ENCODE results near the gene ST3GAL3.

The ST3GAL3 gene

DNA sequence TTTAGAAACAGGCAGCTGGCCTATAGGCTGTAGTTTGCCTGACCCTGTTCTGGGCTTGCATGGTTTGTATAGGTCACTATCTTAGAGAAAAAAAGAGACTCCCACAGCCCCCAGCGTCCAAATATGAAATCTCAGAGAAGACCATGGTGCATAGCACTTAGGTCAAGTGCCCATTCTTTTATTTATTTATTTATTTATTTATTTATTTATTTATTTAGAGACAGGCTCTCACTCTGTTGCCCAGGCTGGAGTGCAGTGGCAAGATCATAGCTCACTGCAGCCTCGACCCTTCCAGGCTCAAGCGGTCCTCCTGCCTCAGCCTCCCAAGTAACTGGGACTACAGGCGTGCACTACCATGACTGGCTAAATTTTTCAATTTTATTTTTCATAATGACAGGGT lies 175.4 kb downstream of the ST3GAL3 start:
- DNase-seq: no peak

- no peak for DNase-seq
Observed at GRCh38 chr1:43883321-43883720, 176.0 kb downstream of the ST3GAL3 start.

GRCh38 chr1:43885279-43885801 lies 178.0 kb downstream of the ST3GAL3 start:
- DNase-seq: no peak

DNA sequence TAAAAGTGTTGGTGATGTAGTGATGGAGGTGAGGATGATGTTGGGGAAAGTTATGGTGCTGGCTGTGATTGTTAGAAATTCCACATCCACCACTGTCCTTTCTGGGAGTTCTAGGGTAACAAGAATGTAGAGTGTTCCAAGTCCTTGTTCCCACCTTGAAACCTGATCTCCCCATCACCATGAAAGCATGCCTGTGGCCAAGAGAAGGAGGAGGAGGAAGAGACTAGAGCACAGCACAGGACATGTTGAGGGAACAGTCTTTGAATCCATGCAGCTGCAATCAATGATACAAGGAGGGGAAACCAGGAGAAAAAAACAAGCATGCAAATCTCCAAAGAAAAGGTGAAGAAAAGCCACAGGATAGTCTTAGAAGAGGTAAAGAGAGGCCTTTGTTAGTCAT lies 180.4 kb downstream of the ST3GAL3 start:
- no peak for DNase-seq

DNA sequence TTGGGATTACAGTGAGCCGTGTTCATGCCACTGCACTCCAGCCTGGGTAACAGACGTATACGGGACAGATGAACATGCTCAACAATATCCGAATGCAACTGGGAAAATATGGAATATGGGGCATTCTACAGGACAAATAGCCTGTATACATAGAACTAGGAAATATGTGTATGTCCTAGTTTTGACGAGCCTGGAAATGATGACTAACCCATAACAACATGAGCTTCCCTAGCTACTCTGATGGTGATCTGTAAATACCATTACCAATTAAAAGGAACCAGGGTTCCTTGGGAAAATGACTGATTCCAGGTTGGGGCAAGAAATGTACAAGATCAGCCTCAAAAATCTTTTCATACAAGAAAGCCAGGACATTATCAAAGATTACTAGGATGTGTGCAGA lies 183.5 kb downstream of the ST3GAL3 start:
- no peak for DNase-seq

- DNase-seq: no peak
Observed at GRCh38 chr1:43893006-43893405, 185.7 kb downstream of the ST3GAL3 start.

DNA sequence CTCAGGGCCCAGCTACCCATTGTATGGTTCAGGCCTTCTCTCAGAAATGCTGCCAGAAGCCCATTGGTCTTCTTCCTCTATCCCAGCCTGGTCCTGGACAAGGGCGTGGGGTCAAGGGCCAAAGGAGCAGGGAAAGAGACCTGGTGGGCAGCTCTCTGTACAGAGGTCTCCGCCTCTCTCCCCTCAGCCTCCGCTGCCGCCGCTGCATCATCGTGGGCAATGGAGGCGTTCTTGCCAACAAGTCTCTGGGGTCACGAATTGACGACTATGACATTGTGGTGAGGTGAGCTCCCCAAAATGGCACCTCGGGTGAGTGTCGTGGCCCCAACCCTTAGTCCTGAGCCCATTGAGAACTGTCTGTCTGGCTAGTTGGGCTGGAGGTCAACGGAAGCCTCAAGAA lies 191.6 kb downstream of the ST3GAL3 start:
- DNase-seq: no peak

DNA sequence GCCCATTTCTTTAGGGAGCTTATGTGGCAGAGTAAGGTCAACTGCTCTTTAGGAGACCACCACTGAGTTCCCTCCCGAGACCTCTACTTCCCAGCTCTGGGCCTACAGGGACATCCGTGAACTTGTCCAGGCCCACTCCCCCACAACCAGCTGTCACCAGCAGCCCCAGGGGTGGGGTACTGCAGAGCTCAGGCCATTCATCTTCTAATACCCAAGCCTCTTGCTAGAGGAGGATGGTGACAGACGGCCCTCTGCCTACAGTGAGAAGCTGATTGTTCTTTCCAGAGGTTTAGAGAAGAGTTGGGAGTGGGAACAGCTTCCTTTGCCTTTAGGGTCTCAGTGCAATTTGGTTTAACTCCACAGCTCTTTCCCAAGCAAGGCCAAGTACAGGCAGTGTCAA lies 193.1 kb downstream of the ST3GAL3 start:
- DNase-seq: no peak

DNA sequence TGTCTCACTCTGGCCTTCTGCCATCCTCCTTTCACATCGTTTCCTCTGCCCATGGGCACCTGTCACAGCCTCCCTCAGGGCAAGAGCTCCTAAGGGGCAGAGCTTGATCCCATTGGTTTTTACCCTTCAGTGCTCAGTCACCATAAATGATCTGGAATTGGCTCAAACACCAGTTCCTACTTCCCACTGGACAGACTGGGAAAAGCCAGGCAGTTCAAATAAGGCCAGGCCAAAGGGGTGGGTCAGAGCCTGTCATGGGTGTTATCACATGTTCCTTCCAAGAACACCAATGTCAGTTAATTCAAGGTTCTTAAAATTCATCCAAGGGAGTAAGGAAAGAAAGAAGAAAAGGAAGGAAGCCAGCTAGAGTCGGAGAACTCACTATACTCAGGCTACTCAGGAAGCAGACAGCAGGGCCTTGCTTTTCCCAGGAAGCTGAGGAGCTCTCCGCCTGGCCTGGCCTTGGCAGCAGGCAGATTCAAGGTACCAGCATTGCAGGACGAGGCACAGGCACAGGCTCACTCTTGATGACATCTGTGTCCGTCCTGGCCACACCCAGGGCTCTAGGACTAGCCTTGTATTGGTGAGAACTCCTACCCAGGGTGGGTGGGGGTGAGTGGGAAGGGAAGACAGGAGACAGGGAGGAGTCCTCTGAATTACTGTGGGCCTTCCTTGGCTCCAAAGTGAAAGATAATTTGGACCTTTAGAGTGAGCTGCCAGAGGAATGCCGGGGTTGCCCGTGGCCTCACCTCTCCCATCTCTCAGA lies 194.0 kb downstream of the ST3GAL3 start:
- DNase-seq: no peak

DNA sequence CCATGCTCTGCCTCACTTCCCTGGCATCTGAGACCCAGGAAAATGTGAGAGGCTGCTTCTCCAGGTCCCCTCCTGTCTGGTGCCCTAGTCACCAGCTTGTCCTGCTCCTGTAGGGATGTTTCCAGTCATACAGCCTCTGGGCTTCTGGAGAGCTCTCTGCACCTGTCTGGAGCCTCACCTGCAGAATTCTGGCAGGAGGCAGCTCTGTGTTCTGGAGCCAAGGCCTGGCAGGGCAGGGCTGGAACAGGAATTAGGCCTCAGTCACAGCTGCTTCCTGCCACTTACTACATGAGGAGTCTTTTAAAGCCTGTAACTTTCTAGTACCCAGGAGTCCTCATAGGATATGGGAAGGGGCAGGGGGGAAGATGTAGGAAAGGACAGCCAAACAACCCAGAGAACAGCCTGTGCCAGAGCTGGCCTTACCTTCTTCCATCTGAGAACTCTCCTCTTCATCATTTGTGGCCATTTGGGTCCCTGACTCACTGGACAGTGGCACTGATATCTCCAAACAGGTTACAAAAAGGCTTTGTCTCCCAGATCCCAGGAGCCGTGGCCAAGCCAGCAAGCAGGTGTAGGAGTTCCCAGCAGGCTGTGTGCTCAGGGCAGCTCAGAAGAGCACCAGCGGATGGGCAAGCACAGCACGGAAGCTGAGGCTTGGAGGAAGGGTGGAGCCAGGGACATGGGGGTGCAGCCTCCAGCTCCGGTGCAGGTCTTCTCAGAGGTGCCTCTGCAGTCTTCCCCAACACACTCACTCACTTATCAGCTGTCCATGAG lies 194.9 kb downstream of the ST3GAL3 start:
- DNase-seq: no peak

- no peak for DNase-seq
Observed at GRCh38 chr1:43904660-43905551, 197.6 kb downstream of the ST3GAL3 start.

DNA sequence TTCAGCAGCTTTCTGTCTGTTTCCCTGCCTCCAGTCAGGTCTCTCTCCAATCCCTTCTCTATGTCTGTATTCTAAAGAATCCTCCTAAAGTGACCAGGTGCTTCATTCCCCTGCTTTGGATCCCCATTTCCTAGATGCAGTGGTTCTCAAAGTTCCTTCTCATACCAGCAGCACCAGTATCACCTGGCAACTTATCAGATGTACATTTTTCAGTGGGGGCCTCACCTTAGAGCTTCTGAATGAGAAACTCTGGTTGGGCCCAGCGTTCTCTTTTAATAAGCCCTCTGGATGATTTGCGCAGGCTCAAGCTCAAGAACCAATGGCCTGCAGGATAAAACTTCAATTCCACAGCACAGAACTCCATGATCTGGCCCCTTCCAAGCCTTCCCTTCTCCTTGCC lies 200.9 kb downstream of the ST3GAL3 start:
- DNase-seq: no peak

DNA sequence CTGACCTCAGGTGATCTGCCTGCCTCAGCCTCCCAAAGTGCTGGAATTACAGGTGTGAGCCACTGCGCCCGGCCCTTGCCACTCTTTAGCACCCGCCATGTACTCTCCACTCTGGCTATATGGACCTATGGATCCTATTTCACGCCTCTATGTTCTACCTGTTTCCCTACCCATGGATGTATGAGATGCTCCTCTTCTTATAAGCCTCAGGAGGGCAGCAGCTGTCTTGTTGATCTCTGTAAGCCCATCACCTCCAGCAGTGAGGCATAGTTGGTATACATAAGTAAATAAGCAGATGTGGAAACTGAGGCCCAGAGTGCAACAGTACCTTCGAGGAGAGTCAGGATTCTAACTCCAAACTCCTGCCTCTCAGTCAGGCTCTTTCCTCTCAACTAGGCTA lies 201.5 kb downstream of the ST3GAL3 start:
- no peak for DNase-seq

DNA sequence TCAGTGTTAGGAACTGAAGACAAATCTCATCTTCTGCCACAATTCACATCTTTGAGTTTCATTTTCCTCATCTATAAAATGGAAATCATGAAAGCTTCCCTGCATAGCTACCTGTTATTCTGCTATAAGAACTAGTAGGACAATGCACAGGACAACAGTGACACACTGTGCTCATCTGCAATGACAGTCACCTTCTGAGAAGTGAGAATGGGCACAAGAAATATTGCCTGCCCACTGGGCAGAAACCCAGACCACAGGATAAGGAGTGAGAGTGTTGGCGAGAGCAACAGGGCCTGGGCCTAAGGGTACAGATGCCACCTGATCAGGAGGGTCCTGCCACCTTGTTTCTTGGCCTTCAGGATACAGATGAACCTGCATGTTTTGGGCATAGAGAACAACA lies 203.0 kb downstream of the ST3GAL3 start:
- DNase-seq: no peak

GRCh38 chr1:43912607-43913006 lies 205.3 kb downstream of the ST3GAL3 start:
- no peak for DNase-seq

DNA sequence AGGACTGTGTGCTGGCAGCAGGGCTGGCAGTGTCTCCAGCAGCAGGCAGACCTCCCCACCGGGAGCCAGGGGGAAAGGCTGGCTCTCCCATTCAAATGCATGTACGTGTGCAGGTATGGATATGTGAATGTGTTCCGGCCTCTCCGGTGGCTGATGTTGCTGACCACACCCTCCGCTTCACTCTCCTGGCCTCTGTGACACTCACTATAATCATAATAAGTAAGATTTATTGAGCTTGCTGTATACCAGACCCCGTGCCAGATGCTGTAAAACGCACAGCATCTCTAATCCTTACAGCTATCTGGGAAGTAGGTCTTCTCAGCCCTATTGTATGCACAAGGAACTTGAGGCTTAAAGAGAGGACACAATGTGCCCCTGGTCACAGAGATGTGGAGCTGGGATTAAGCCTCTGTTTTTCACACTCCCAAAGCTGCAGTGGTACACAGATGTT lies 205.7 kb downstream of the ST3GAL3 start:
- no peak for DNase-seq

DNA sequence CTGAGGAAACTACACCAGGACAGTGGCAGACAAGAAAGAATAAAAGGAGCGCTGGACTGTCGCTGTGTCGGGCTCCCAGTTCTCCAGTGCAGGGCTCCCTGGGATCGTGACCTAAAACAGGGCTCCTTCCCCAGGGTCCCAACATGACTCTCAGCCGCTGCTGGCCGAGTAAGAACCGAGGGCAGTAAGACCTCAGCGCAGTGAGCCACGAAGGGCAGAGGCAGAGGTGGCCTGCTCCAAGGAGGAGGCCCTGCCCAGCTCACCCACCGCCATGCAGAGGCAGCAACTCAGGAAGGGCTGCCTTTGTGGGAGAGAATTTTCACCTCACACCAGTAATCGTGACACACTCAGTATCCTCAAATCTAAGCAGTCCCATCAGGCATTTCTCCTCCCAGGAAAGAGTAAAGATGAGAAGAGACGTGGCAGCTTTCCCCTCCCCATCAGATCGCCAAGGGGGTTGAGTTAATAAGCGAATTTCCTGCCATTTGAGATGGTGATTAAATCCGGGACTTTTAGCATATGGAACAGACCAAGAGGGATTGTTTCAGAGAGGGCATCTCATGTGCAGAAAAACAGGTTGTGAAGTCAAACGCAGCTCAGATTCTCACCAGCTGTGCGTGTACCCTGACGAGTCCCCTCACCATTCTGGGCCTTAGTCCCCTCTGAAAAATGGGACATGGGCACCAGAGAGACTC lies 206.5 kb downstream of the ST3GAL3 start:
- no peak for DNase-seq

- DNase-seq: no peak
Observed at GRCh38 chr1:43914576-43915525, 207.5 kb downstream of the ST3GAL3 start.

- DNase-seq: no peak
Observed at GRCh38 chr1:43919906-43920305, 212.6 kb downstream of the ST3GAL3 start.

GRCh38 chr1:43921022-43921421 lies 213.7 kb downstream of the ST3GAL3 start:
- no peak for DNase-seq

DNA sequence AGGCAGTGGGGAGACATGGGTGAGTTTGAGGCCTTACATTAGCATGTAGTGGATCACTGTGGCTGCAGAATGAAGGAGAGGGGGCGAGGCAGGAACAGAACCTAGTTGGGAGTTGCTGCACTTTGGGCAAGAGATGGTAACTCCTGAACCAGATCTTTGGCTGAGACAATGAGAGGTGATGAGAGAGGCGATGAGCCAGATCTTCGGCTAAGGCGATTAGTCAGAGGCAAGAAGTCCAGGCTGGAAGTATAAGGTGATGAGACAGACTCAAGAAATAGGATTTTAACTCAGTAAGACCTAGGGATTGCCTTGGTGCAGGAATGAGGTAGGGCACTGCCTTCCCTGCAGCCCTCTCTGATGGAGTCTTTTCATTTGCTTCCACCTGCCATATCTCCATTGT lies 217.2 kb downstream of the ST3GAL3 start:
- no peak for DNase-seq
